ENCODE results near the gene PAPLN.

Gene PAPLN

DNA sequence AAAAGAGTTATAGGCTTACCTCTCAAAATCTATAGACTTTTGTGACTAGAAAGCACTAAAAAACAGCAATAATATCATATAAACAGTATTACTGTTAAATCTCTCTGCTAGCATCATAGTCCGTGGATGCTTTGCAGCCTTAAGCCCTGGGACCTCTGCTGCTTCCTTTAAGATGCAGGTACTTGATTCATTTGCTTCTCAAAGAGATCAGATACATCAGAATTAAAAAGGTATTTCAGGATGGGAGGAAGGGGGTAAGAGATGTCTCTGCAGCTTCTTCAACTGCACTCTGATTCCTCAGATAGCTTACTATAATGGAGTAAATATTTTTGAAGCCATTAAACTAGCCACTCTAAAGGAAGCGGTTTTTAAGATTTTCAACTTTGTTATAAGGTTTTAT, 49.3 kb downstream of the PAPLN start:
- H3K4me3 ChIP-seq = no peak overlapping the region
- no peak for TF ChIP-seq CTCF (IDR thresholded peaks at IDR 0.05)
- no peak overlapping the region for H3K27ac ChIP-seq
- DNase-seq (ENCODE audit: low spot score) = no peak

GRCh38 chr14:73287071-73287470, 49.8 kb downstream of the PAPLN start:
- no peak overlapping the region for H3K4me3 ChIP-seq
- TF ChIP-seq CTCF (IDR thresholded peaks at IDR 0.05) = no peak
- no peak overlapping the region for H3K27ac ChIP-seq
- DNase-seq (ENCODE audit: low spot score) = no peak

GRCh38 chr14:73289308-73289707, 52.0 kb downstream of the PAPLN start:
- Histone ChIP-seq H3K4me3 (no peak overlapping the region), H3K27ac (no peak overlapping the region)
- no peak for DNase-seq (ENCODE audit: low spot score)
- TF ChIP-seq CTCF (IDR thresholded peaks at IDR 0.05) = no peak

DNA sequence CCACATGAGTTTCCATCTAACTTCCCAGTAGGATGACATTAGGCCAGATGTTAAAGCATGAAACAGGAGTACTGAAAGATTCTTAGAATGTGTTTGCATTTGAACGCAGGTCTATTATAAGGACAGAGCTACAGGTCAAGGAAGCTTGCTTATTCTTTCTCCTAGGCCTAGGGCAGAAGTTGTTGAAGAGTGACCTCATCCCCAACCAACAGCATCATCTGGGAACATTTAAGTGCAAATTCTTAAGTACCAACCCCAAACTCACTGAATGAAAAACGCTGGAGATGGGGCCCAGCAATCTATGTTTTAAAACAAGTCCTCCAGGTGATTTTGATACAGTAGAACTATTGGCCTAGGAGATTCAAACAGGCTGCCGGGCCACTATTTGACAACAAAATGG, 52.4 kb downstream of the PAPLN start:
- Histone ChIP-seq H3K27ac (no peak overlapping the region), H3K4me3 (no peak overlapping the region)
- no peak for TF ChIP-seq CTCF (IDR thresholded peaks at IDR 0.05)
- no peak for DNase-seq (ENCODE audit: low spot score)

- TF ChIP-seq CTCF (IDR thresholded peaks at IDR 0.05) = no peak
- Histone ChIP-seq H3K4me3 (no peak overlapping the region), H3K27ac (no peak overlapping the region)
- no peak for DNase-seq (ENCODE audit: low spot score)
Observed at GRCh38 chr14:73290279-73290678, 53.0 kb downstream of the PAPLN start.

GRCh38 chr14:73293782-73294781, 56.8 kb downstream of the PAPLN start:
- Histone ChIP-seq H3K27ac (no peak overlapping the region), H3K4me3 (no peak overlapping the region)
- TF ChIP-seq CTCF (IDR thresholded peaks at IDR 0.05) = no peak
- DNase-seq (ENCODE audit: low spot score) = no peak

Data from coronary artery (tissue), 2 donors.